ENCODE results near the gene AFF3.

The AFF3 gene

DNA sequence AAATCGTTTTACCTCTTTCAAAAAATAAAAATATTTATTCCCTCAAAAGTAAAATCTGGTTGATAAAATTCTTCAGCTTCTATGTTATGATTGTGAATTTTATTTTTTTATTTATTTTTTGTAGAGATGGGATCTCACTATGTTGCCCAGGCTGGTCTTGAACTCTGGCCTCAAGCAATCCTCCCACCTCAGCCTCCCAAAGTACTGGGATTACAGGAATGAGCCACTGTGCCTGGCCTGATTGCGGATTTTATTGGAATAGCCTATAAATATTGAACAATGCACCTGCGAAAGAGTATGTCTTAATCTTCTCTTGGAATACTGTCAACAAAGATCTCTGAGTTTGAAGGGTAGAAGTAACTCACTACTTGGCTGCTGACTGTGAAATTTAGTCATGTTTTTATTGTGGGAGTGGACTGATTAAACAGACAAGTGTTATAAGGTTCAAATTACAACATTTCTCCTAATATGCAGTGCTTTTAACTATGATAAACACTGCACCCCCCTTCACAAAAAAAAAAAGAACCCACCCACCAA is 138.0 kb downstream of the AFF3 start:
- DNase-seq = no peak

DNA sequence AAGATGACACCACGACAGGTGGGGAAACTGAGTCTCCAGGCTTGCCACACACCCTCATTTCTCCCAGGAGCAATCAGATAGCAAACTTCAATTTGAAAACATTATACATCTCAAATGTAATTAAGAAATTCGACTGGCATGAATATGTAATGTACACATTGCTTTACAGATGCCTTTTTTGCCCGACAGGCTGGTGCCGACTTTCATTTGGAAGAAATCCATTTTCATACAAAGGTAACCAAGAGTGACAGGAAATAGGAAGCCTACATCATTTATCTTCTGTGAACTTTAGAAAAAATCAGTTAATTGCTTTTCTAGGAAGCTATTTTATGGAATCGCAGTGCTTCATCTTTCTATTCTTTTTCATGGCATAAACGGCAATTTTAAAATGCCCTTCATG is 140.3 kb downstream of the AFF3 start:
- no peak for DNase-seq

- no peak for DNase-seq
Observed at GRCh38 chr2:100000915-100001707, 141.3 kb downstream of the AFF3 start.

GRCh38 chr2:99998651-99999320 is 143.6 kb downstream of the AFF3 start:
- no peak for DNase-seq

DNA sequence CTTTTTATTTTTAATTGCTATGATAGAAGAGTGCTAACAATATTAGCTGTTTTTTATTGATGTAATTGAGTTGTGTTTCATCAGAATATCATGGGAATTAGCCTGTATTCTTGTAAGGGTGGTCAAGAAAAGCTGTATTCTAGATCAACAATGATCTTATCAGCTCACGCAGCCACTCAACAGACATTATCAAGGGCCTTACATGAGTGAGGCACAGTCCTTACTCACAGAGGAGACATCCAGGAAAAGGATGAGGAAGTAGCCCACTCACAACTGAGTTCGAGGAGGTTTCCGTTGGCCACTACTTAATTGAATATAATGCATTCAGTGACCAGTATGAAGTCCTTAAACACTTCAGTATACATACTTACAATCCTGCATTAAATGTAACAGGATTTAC is 152.5 kb downstream of the AFF3 start:
- DNase-seq = no peak

GRCh38 chr2:99988599-99988998 is 153.8 kb downstream of the AFF3 start:
- no peak for DNase-seq

DNA sequence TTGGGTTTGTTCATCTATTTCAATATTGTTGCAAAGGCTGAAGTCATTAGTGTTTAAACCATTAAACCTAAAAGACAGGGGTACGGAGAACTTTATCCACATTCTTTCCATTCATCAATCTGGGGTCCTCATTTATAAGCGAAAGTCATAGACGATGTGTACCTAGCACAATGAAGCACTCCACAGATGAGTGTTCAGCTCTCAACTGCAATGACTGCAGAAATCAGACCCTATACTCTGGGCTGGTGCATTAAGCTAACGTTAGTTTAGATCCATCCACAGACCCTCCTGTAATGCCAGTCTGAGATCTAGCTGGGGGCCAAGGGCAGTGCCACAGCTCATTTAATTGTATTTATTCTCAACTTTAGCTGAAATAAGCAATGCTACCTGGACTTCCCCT is 155.2 kb downstream of the AFF3 start:
- DNase-seq = no peak

- no peak for DNase-seq
Observed at GRCh38 chr2:99984799-99985515, 157.4 kb downstream of the AFF3 start.

DNA sequence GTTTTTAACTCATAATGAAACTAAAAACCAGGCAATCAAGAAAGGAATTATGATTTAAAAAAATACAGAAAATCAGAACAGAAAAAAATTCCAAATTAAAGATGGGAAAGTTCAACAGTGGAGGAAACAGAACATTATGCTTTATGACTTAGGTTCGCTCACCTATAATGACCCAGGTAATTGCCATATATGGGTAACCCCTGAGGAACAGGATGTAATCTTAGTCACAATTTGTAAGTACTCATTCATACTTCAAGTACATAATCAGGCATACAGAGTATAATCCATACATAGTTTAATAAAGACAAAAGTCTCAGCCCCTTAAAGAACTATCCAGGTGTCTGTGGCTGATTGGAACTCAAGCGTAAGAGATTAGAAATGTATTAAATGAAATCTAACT is 159.6 kb downstream of the AFF3 start:
- no peak for DNase-seq

DNA sequence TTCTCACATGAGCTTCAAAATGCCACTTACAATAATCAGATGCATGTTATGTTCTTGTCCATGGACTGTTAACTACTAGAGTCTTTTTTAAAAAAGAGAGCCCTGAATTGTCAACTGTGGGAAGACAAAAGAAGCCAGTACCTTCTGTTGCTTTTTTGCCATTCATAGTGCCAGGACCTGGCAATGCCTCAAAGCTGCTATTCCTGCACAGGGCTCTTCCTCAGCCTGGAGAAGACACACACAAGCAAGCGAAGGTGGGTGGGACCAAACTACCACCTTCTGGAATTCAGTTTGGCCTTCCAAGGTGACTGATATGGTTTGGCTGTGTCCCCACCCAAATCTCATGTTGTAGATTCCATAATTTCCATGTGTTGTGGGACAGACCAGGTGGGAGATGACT is 160.6 kb downstream of the AFF3 start:
- no peak for DNase-seq

- DNase-seq = no peak
Observed at GRCh38 chr2:99980176-99980575, 162.2 kb downstream of the AFF3 start.

DNA sequence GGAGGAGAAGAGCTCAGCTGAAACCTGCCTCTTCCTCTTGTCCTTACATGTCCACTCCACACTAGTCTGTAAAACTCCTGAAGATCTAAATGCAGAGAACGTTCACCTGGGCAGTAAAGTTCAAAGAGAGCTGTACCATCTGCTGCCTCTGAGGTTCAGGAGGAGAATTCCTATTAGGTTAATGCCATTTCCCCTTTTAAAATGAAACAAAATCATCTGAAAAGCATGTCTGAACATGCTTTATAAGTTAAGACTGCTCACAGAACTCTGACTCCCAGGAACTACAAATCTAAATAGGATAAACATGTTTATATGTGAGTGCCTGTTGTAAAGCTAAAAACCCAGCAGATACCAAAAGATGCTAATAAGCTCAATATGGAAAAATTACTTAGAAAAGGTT is 164.4 kb downstream of the AFF3 start:
- DNase-seq = no peak

GRCh38 chr2:99975386-99975785 is 167.0 kb downstream of the AFF3 start:
- no peak for DNase-seq

GRCh38 chr2:99974682-99975375 is 167.6 kb downstream of the AFF3 start:
- DNase-seq = no peak

- no peak for DNase-seq
Observed at GRCh38 chr2:99974275-99974674, 168.1 kb downstream of the AFF3 start.

- no peak for DNase-seq
Observed at GRCh38 chr2:99971326-99971900, 171.0 kb downstream of the AFF3 start.

- DNase-seq = no peak
Observed at GRCh38 chr2:99970292-99970868, 172.0 kb downstream of the AFF3 start.

- DNase-seq = no peak
Observed at GRCh38 chr2:99961196-99961913, 181.0 kb downstream of the AFF3 start.

DNA sequence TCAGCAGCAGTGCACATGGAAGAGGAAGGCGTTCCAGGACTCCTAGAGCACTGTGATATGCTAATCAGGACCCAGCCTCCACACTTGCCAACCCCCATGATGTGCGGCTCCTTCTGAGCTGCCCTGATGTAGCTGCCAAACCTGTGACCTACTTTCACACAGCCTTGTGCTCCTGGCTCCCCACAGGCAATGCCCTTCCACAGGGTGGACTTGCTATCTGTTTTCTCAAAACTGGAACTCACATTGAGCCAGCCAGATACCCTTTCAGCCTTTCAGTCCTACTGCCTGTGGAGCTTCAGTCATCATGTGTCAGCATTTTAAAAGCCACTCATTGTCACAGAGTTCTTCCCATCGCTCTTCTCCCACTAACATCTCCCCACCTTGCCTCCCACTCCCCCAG is 181.6 kb downstream of the AFF3 start:
- DNase-seq = no peak

DNA sequence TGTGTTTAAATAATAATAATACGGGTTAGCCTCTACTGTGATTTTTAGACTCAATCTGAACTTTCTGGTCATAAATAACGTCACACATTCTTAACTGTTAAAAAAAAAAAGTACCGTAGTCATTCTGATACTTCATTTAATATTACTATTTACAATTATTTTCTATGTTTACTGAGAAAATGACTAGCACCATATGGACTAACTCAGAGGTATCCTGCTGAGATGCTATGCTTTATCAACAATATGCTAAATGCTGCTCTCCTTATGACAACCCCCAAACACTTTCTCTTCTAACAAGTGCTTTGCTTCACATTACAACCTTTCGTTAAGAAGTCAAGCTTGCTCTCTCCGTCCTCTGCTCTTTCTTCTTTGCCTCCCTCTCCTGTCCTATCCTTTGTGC is 182.1 kb downstream of the AFF3 start:
- no peak for DNase-seq

- DNase-seq = no peak
Observed at GRCh38 chr2:99959261-99960014, 183.0 kb downstream of the AFF3 start.

All from SHP77 (cell line).